Right forelimb (tissue), 1 donor: Measurements from ENCODE around the gene PAM16.

Experiments used
- DNase-seq: peaks from one replicate; pipeline ENCODE4 v3.0.0-alpha.2; 2018

Gene PAM16

GRCh38 chr16:4317532-4318450 lies 33.3 kb downstream of the PAM16 start:
- DNase-seq = no peak

GRCh38 chr16:4316864-4317531 lies 34.1 kb downstream of the PAM16 start:
- DNase-seq = no peak

GRCh38 chr16:4316108-4316863 lies 34.8 kb downstream of the PAM16 start:
- no peak for DNase-seq

GRCh38 chr16:4315186-4316107 lies 35.7 kb downstream of the PAM16 start, which contains the start of gene GLIS2:
Gene GLIS2 (plus strand): TSS chr16:4316067. CDS start chr16:4332281, 16,214 bp downstream.
- DNase-seq = peak; percentile 92

GRCh38 chr16:4314532-4315185 lies 36.5 kb downstream of the PAM16 start:
- DNase-seq = no peak

- no peak for DNase-seq
These were observed 37.3 kb downstream of the PAM16 start for GRCh38 chr16:4313563-4314531.

- no peak for DNase-seq
These were observed 41.3 kb downstream of the PAM16 start for GRCh38 chr16:4309833-4310266.

GRCh38 chr16:4309102-4309832 lies 41.9 kb downstream of the PAM16 start:
- DNase-seq = no peak

- DNase-seq = peak; percentile 92
These were observed 43.7 kb downstream of the PAM16 start for GRCh38 chr16:4307215-4308037.

GRCh38 chr16:4306470-4307214 lies 44.5 kb downstream of the PAM16 start:
- DNase-seq = no peak

GRCh38 chr16:4303973-4304372 lies 47.1 kb downstream of the PAM16 start:
- no peak for DNase-seq

- no peak for DNase-seq
These were observed 49.2 kb downstream of the PAM16 start for GRCh38 chr16:4301968-4302367.

- DNase-seq = no peak
These were observed 49.9 kb downstream of the PAM16 start for GRCh38 chr16:4301177-4301576.

- peak; percentile 87 for DNase-seq
These were observed 52.2 kb downstream of the PAM16 start for GRCh38 chr16:4298761-4299522.

GRCh38 chr16:4297480-4297879 lies 53.6 kb downstream of the PAM16 start:
- no peak for DNase-seq

- no peak for DNase-seq
These were observed 55.5 kb downstream of the PAM16 start for GRCh38 chr16:4295581-4295980.
